SK-N-MC (cell line): Measurements from ENCODE around the gene COL13A1.

Source experiments
- EZH2 ChIP-seq: fragments of 200-600 bp; sonication (generic); IDR thresholded peaks from one replicate; pipeline ENCODE4 v1.6.1; 2017; ENCODE audit warnings: antibody characterized with exemption
- POLR2AphosphoS5 ChIP-seq: IDR thresholded peaks from 2 replicates; pipeline ENCODE4 v1.6.1; 2012; ENCODE audit warnings: mild to moderate bottlenecking, low read depth, low read length, borderline replicate concordance

DNA sequence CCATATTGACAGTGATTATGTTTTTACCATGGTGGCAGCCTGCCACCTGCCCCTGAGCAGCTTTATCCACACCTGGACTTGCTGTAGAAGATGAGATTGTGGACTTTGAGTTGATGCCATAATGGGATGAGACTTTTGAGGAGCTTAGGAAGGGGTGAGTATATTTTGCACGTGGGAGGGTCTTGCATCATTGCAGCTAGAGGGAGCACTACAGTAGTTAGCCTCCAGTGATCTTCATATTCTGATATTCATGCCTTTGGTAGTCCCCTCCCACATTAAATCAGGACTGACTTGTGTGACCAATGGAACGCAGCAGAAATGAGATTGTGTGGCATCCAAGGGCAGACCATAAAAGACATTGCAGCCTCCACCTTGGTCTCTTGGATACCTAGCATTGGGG, 18.2 kb upstream of the COL13A1 start:
- no peak for TF ChIP-seq EZH2
- no peak for TF ChIP-seq POLR2AphosphoS5
